HUES6 (cell line): Measurements from ENCODE around the gene CDK19.
"Not testable (repeated sequence)": the region's sequence is repeated elsewhere in the genome, so short reads cannot be mapped to it uniquely, and the experiment has no call there.

ENCODE experiments used
- H3K27ac ChIP-seq: 2 replicates; pipeline ENCODE4 v1.7.0; 2013; ENCODE audit warnings: low read depth, mild to moderate bottlenecking, low read length, inconsistent platforms
- H3K27me3 ChIP-seq: 2 replicates; pipeline ENCODE4 v1.6.1; 2013; ENCODE audit warnings: low read length; ENCODE audit not compliant: control insufficient read depth, insufficient read depth
- H3K36me3 ChIP-seq: 2 replicates; pipeline ENCODE4 v1.6.1; 2013; ENCODE audit warnings: low read length; ENCODE audit not compliant: control insufficient read depth, insufficient read depth
- H3K4me1 ChIP-seq: 2 replicates; pipeline ENCODE4 v1.6.1; 2013; ENCODE audit warnings: low read length; ENCODE audit not compliant: control insufficient read depth, insufficient read depth
- H3K4me3 ChIP-seq: 2 replicates; pipeline ENCODE4 v1.5.1; 2013; ENCODE audit warnings: low read depth, low read length
- H3K9ac ChIP-seq: one replicate; pipeline ENCODE4 v1.6.1; 2013; ENCODE audit warnings: mild to moderate bottlenecking, low read length
- H3K9me3 ChIP-seq: 2 replicates; pipeline ENCODE4 v1.6.1; 2013; ENCODE audit warnings: low read depth, low read length; ENCODE audit not compliant: control insufficient read depth, insufficient read depth

CDK19 gene

DNA sequence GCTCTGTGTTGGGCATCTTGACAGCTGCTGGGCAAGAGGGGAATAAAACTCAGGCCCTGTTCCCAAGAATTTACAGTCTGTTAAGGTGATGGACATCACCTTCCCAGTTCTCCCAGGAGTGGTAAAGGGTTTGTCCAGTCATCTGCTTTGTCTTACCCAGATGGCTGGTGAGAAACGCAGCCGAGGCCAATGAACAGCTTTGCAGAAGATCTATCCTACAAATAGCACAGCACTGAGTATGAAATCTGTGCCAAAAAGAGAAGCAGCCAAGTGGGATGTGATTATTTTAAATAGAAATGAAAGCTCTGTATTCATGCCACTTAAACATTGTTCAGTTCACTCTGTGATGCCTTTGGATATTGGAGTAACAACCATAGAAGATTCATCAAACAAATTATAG is 206.2 kb downstream of the CDK19 start:
- Histone ChIP-seq H3K4me1 (peaks cover 28% of the 10 kb centered on the region), H3K27me3 (no peaks in the 10 kb centered on the region), H3K36me3 (no peaks in the 10 kb centered on the region), H3K4me3 (no peak overlapping the region), H3K9me3 (no peaks in the 10 kb centered on the region), H3K27ac (no peak overlapping the region), H3K9ac (no peak overlapping the region)

DNA sequence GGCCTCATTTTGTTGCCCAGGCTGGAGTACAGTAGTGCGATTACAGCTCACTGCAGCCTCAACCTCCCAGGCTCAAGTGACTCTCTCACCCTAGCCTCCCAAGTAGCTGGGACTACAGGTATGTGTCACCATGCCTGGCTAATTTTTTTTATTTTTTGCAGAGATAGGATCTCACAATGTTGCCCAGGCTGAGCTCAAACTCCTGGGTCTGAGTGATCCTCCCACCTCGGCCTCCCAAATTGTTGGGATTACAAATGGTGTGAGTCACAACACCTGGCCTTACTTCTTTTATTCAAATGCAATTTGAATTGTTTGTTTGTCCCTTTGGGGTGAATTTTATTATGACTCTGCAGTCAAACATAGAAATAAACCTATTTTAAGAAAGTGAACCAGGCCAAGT is 207.1 kb downstream of the CDK19 start:
- H3K27me3 ChIP-seq: no peaks in the 10 kb centered on the region
- H3K9me3 ChIP-seq: no peaks in the 10 kb centered on the region
- H3K27ac ChIP-seq: no peak overlapping the region
- H3K9ac ChIP-seq: no peak overlapping the region
- no peaks in the 10 kb centered on the region for H3K36me3 ChIP-seq
- H3K4me1 ChIP-seq: peaks cover 20% of the 10 kb centered on the region
- no peak overlapping the region for H3K4me3 ChIP-seq

DNA sequence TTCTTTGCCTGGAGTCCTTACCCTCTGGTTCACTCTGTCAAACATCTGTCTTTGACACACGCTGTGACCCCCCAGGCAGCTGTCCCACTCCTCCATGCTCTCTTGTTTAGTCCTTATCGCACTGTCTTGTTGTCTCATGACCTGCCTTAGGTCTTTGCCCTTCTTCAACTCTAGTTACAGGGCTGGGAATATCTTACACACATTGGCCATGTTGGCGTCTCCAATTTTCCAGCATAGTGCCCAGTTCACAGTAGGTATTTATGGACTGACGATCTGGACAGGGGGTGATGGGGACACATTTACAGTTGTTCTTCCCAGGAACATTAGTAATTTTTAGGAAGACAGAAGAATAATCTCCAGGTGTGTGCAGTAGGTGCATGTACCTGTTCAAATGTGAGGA is 209.1 kb downstream of the CDK19 start:
- H3K27me3 ChIP-seq: no peaks in the 10 kb centered on the region
- H3K27ac ChIP-seq: no peak overlapping the region
- no peaks in the 10 kb centered on the region for H3K36me3 ChIP-seq
- H3K9me3 ChIP-seq: no peaks in the 10 kb centered on the region
- no peak overlapping the region for H3K9ac ChIP-seq
- H3K4me3 ChIP-seq: no peak overlapping the region
- H3K4me1 ChIP-seq: peaks cover 2% of the 10 kb centered on the region; the same call in 1 of the 2 replicates

DNA sequence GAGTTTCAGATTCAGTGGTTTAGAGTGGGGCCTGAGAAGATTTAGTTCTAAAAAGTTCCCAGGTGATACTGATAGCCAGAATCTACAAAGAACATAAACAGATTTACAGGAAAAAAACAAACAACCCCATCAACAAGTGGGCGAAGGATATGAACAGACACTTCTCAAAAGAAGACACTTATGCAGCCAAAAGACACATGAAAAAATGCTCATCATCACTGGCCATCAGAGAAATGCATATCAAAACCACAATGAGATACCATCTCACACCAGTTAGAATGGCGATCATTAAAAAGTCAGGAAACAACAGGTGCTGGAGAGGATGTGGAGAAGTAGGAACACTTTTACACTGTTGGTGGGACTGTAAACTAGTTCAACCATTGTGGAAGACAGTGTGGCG is 214.6 kb downstream of the CDK19 start:
- H3K9me3 ChIP-seq, H3K36me3 ChIP-seq, H3K4me3 ChIP-seq, H3K27me3 ChIP-seq, H3K4me1 ChIP-seq, H3K9ac ChIP-seq, H3K27ac ChIP-seq: not testable (repeated sequence)

DNA sequence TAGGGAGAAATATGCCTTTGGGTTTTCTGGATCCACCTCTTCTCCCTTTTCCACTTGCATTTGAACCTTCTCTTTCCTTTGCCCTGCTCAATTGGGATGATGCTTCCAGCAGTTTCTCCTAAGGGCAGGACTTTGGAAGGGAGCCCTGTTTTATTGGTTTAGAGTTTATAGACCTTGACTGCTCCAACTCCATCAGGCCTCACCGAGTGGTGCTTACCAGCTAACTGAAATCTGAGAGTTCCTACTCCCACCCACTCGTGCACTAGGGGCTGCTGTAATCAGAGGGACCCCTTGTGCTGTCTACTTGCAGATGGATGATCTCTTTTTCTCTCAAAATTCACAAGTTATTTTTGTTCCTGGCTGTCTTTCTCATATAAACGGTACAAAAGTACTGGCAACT is 217.5 kb downstream of the CDK19 start:
- no peaks in the 10 kb centered on the region for H3K4me1 ChIP-seq

DNA sequence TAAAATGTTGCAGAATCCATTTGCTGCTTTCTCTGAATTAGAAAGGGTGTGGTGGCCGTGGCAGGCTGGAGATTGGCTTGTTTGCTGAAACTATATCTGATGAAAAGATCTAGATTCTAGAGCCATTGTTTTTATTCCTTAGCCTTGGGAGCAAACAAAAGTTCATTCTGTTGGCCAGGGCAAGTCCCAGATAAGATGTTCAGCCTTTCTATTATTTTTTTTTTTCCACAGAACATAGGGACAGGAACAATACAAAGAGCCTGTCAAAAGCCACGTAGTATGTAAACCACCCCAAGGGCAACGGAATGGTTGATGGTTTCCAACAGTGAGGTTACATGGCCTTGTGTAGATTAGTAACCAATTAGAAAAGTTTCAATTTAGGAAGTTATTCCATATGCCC is 218.9 kb downstream of the CDK19 start:
- H3K9me3 ChIP-seq: no peaks in the 10 kb centered on the region; the same call in 1 of the 2 replicates
- H3K27me3 ChIP-seq: no peaks in the 10 kb centered on the region
- no peak overlapping the region for H3K4me3 ChIP-seq
- no peaks in the 10 kb centered on the region for H3K36me3 ChIP-seq
- no peak overlapping the region for H3K27ac ChIP-seq
- H3K4me1 ChIP-seq: no peaks in the 10 kb centered on the region
- no peak overlapping the region for H3K9ac ChIP-seq

More for the DNA sequence above, 217.5 kb downstream of the CDK19 start:
- Histone ChIP-seq H3K4me3 (no peak overlapping the region), H3K9me3 (no peaks in the 10 kb centered on the region; the same call in 1 of the 2 replicates), H3K27me3 (no peaks in the 10 kb centered on the region), H3K9ac (no peak overlapping the region), H3K36me3 (no peaks in the 10 kb centered on the region), H3K27ac (no peak overlapping the region)

DNA sequence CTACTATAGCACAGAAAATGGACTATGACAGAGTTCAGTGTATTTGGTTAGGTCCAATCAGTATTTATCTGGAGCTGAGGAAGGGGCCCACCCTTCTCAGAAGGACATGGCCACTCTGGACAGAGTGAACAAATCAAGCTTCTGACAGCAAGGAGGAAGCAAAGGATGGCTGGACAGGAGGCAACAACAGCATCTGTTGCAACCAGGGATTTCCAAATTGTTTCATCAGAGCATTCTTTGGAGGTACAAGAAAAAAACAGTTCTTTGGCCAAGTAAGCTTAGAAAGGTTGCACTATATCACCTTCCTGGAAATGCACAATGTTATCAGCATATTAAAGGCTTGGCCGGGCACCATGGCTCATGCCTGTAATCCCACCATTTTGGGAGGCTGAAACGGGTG is 220.2 kb downstream of the CDK19 start:
- no peak overlapping the region for H3K27ac ChIP-seq
- no peak overlapping the region for H3K4me3 ChIP-seq
- H3K36me3 ChIP-seq: no peaks in the 10 kb centered on the region

DNA sequence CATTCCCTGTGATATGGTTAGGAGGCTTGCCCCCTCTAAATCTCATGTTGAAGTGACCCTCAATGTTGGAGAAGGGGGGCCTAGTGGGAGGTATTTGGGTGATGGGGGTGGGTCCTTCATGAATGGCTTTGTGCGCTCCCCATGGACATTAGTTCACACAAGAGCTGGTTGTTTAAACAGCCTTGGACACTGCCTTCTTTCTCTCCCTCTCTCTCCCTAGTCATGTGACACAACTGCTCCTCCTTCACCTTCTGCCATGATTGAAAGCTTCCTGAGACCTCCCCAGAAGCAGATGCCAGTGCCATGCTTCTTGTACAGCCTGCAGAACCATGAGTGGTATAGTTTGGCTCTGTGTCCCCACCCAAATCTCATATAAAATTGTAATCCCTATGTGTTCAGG is 221.6 kb downstream of the CDK19 start:
- no peaks in the 10 kb centered on the region for H3K36me3 ChIP-seq
- H3K27me3 ChIP-seq: no peaks in the 10 kb centered on the region
- no peak overlapping the region for H3K4me3 ChIP-seq
- no peaks in the 10 kb centered on the region for H3K4me1 ChIP-seq
- H3K27ac ChIP-seq: no peak overlapping the region
- no peak overlapping the region for H3K9ac ChIP-seq
- no peaks in the 10 kb centered on the region; the same call in 1 of the 2 replicates for H3K9me3 ChIP-seq

More for the DNA sequence above, 220.2 kb downstream of the CDK19 start:
- no peaks in the 10 kb centered on the region; the same call in 1 of the 2 replicates for H3K9me3 ChIP-seq
- no peak overlapping the region for H3K9ac ChIP-seq
- H3K27me3 ChIP-seq: no peaks in the 10 kb centered on the region
- no peaks in the 10 kb centered on the region for H3K4me1 ChIP-seq

DNA sequence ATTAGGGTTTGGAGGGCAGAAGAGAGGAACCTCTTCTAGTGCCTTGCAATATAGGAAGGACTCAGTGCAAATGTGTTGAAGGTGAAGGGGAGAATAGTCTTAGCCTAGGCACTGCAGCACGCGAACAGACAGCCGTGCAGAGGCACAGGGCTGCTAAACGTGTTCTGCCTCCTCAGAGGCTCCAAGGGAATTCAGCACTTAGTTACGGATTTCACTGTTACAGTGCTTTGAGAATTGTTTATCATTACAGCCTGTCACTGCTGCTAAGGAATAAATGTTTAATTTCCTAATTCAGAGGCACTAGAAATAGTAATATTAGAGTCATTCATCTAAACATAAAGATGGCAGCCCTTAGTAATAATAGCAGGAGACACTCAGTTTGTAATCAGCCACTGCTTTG is 222.5 kb downstream of the CDK19 start:
- Histone ChIP-seq H3K36me3 (no peaks in the 10 kb centered on the region), H3K4me1 (no peaks in the 10 kb centered on the region), H3K27ac (no peak overlapping the region), H3K27me3 (no peaks in the 10 kb centered on the region), H3K9ac (no peak overlapping the region), H3K4me3 (no peak overlapping the region), H3K9me3 (no peaks in the 10 kb centered on the region; the same call in 1 of the 2 replicates)

DNA sequence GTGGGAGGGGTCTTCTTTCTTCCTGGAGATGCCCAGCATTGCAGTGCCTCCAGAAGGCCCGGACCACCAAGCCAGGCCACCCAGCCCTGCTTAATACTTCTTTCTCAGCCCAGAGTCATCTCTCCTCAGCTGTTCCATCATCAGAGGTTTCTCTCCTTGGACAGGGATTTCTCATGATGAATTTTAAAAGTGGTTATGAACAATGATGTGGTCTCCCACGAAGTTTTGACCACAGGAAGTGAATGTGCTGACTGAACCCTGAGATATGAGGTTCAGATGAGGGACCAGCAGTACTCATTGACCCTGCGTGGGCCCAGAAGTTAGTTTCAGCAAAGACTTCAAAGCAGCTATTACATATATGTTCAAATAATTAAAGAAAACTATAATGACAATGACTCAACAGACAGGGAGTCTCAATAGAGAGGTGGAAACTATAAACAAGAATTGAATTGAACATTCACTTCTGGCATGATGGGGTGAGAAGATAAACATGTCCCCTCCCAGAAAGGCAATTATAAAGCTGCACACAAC is 224.4 kb downstream of the CDK19 start:
- no peaks in the 10 kb centered on the region for H3K27me3 ChIP-seq
- H3K9ac ChIP-seq: no peak overlapping the region
- no peak overlapping the region for H3K27ac ChIP-seq
- no peaks in the 10 kb centered on the region; the same call in 1 of the 2 replicates for H3K9me3 ChIP-seq
- no peaks in the 10 kb centered on the region for H3K36me3 ChIP-seq
- peaks cover under 1% of the 10 kb centered on the region; the same call in 1 of the 2 replicates for H3K4me1 ChIP-seq
- no peak overlapping the region for H3K4me3 ChIP-seq

DNA sequence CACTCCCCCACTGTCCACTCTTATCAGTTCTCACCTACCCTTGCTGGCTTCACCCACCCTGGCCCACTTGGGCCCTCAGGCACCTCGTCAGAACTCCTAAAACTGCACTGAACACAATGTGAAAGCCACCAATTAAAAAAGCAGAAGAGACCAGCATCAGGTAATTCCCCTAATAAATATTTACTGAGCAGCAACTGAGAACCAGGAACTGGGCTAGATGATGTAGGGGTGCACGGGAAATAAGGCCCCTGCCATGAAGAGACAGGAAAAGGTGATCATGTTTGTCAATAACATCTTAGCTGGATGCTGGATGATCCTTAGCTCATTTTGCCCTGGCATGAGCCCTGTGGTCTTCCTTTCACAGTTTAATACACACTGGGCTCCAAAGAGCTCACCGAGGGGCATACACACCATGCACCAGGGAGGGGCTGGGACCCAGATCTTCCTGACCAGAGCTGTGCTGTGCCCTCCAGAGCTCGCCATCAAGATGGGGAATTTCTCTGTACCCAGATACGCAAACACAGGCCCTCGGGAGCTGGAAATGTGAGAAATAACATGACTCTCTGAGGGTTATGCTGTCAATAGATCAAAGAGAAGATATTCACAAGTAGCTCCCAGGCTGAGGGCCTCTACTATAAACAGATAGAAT is 225.3 kb downstream of the CDK19 start:
- Histone ChIP-seq H3K4me3 (no peak overlapping the region), H3K4me1 (peaks cover 4% of the 10 kb centered on the region; the same call in 1 of the 2 replicates), H3K9ac (no peak overlapping the region), H3K36me3 (no peaks in the 10 kb centered on the region), H3K27me3 (no peaks in the 10 kb centered on the region), H3K27ac (no peak overlapping the region), H3K9me3 (no peaks in the 10 kb centered on the region; the same call in 1 of the 2 replicates)
